ENCODE measurements around the gene FBXO31.

- TF ChIP-seq CTCF (IDR thresholded peaks at IDR 0.05; ENCODE audit: low read length) (no peak), EZH2 (optimal IDR thresholded peaks at IDR 0.05; ENCODE audit: low read depth, low read length) (no peak), EZH2phosphoT487 (IDR thresholded peaks at IDR 0.05; ENCODE audit: low read length) (no peak)
Observed at GRCh38 chr16:87425941-87426340, 42.4 kb upstream of the FBXO31 start.

All from MM.1S (cell line).